HG02588 (cell line): ENCODE data around the gene GLS.
"Not testable (repeated sequence)": the region's sequence is repeated elsewhere in the genome, so short reads cannot be mapped to it uniquely, and the experiment has no call there.

Experiments
- ATAC-seq: cut with Tn5 transposase; IDR thresholded peaks from one replicate; pipeline ENCODE4 v1.9.1; 2021; ENCODE audit warnings: mild to moderate bottlenecking, moderate library complexity; ENCODE audit not compliant: unreplicated experiment

The GLS gene

DNA sequence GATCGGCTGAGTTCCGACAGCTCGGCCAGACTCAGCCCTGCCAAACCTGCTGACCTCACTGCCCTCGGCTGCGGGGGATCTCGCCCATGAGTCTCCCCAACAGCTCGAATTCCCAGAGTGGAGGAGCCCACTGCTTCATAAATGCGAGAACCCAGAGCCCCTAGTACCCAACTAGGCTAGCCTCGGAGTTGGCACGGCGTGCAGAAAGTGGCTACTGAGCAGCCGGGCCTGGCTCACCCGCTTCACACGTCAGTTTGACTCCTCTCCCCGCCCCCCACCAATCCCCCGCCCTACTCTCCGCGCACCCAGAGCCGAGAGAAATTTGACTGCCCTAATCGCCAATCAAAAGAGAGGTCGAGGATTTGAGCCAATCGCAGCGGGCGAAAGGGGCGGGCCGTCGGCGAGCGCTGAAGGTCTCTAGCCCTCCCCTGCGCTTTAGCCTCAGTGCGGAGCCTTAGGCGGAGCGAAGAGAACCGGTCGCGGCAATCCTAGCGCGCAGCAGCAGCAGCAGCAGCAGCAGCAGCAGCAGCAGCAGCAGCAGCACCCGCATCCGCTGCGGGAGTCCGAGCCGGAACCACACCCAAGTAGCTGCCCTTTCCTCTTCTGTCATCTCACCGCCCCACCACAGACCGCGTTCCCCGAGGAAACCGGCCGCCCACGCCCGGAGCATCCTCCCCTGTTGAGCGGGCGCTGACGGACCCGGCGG is at the start of gene GLS:
TSS of gene GLS (plus strand) at position 444 of the 706 bp plus-strand sequence. CDS start 264 bp downstream, outside the sequence.
- peak; percentile 65 for ATAC-seq

DNA sequence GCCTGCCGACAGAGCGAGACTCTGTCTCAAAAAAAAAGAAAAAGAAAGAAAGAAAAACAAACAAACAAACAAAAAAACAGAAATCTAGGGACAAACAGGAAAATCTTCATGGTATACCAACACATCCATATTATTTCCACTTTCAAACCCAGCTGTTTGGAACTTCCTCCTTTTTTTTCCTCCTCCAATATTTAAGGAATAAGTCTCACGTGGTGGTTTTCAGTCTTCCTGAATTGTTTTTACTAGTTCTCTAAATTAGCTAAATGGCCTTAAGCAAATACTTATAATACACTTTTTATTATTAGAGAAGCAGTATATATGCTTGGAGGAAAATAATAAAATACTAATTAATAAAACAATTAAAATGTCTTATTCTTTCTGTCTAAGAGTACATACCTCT is 48.7 kb upstream of the GLS start:
- ATAC-seq: no peak

DNA sequence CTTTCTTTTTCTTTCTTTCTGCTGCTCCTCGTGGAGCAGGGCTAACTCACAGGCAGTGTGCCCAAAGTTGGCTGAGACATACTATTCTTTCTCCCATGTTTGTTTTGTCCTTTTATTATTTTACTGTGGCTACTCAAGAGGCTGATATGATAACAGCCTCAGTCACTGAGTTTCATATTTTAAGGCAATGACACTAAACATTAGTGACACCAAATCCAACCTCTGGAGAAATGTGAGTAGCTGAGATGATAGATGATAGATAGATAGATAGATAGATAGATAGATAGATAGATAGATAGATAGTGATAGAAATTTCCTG is 45.8 kb upstream of the GLS start:
- ATAC-seq: no peak

DNA sequence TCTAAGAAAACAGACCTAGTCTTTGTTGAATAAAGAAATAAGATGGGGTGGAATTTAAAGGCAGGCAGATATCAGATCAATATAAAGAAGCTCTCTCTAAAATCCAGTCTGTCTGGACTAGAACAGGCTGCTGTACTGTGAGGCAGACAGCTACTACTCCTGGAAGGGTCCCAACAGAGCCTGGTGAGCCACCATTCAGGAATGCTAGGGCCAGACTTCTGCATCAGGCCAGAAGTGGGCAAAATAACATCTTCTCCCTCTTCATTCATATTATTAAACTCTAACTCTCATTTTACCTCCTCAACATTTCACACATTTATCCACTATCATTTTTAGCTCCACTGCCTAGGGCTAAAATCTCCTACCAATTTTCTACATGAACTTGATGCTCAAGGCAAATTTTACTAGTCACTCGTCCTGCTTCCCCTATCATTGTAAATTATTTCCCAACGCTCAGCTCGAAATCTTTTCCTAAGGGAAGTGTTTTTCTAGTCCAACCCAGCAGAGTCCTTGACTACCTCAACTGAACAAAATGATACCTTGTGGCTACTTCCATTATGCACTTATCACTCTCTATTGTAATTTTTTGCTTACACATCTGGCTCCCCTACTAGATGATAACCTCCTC is 45.2 kb upstream of the GLS start:
- no peak for ATAC-seq

DNA sequence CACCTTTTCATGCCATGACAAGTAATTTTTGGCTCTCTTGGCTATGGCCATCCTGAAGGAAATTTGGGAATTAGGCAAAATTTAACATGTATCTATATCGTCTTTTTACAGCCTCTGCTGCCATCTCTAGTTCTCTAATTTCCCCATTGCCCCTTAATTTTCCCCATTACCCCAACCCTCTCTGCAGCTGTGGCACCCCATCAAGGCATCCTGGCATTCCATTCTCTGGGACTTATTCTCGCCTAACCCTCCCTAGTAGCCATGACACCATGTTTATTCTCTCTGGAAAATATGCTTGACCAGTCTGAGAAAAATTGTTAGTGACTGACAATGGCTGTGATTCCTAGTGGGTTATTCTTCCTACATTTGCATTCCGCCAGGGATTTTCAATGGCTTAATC is 43.9 kb upstream of the GLS start:
- no peak for ATAC-seq

DNA sequence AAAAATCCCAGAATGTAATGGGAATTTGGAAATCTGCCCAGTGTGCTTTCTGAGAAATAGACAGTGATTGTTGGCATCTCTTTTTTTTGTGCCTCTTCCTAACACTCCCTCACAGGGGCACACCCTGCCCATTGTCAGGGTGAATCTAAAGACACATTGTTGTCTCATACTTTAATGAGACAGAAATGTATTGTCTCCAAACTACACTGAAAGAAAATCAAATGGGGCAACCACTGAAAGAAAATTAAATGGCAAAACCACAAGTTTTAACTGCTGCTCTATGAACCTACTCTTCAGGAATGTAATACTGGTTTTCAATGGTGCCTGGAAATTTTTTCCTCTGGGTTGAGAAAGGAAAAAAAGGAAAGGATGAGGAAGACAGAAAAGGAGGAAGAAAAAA is 43.2 kb upstream of the GLS start:
- ATAC-seq: no peak

DNA sequence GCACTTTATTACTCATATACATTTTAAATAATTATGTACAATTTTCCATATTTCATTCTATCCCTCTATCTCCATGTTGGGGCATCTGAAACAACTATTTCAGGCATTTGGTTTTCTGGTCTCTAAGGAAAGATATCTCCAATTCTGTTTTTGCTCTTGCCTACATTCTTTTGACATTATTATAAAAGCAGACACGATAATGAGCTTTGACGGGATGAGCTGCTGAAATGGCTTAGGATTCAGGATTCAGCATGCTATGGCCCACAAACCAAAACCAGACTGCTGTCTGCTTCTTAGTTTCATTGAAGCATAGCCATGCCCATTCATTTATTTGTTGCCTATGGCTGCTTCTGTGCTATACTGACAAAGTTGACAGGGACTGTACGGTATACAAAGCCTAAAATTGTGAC is 42.7 kb upstream of the GLS start:
- ATAC-seq: no peak

DNA sequence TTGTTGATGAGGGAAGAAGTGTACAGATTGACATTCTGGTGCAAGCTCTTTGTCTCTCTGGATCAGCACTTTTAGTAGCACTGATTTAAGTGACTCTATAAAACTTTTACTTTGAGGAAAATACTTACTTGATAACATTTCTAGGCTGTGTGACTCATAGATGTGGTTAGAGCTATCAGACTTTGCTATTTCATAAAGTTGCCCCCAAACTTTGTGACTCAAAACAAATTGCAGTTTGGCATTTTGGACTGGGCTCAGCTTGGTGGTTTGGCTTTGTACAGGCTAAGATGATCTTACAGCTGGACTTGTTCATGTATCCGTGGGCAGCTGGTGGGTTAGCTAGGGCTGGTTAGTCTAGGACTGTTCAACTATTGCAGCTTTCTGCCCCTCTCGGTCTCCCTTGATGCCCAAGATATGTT is 42.1 kb upstream of the GLS start:
- ATAC-seq: no peak

DNA sequence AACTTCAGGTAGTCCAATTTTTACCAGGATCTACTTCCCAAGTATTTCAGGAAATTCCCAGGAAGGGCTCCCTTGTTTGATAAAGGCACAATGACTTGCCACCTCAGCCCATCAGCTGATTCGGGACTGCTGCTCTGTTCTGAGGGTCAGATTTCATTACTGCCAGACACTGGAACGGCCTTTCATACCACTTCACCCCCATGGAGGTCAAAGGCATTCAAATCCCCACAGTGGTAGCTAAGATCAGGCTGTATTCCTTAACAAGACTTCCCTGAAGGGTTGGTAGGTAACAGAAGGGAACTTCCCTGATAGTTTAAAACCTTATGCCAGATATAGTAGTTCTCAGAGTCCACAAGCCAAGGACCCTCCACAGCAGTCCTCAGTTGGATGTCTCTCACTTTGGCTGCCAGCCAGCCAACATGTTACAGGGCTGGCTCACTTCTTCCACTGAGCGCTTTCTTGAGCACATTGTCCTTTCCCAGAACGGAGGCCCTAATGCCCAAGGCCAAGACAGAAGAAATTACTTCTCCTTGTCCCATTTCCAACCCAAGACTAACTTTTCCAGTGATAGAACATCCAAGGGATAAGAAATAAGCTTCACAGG is 40.0 kb upstream of the GLS start:
- no peak for ATAC-seq

DNA sequence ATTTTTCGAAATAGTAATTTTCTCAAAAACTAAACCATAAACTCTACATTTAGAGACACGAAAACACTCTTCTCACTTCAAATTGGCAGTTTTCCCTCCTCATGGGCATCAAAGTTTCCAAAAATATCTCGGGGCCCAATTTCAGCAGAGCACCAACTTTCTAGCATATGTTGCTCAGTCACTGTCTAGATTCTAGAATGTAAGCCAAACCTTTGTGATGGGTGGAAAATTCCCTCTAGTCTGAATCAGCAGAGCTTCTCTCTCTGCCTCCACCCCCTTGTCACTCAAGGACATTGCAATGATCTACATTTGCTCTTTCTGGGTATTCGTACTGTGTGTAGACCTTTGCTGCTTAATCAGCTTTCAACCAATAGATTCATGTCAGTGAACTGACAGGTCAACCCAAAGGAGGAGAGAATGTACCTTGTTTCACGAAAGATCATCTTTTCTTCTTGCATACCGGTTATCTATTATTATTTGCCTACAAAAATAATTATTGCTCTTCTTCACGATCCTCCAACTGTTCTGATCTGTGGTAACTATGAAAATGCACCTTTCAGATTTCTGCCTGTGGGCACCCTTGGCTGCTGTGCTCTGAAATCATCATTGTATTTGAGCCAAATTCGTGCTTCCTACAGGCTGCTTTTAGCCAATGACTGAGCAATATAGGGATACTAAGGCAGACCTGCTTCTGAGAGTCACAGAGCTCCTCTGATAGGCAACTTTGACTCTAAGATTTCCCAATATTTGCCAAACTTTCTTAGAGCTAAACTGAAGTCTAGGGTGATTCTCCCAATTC is 38.7 kb upstream of the GLS start:
- ATAC-seq: no peak

DNA sequence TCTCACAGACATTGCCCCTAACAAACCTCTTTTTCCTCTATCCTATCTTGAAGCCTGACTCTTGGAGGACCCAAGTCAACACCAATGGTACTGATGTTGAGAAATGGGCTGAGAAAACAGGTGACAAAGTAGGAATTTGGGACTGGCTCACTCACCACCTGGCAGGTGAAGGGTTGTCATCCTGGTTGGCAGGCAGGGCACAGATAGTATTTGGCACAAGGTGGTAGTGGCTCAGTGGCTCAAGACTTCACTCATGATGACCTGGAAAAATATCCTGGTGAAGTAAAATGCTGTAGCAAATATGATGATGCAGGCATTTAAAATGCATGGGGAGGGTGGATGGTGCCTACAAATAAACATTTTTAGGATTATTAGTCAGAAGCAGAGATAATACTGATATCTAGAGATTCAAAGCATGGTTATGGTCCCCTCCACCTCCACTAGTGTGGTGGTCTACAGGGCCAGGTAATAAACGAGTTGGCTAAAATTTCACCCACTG is 38.0 kb upstream of the GLS start:
- ATAC-seq: no peak

DNA sequence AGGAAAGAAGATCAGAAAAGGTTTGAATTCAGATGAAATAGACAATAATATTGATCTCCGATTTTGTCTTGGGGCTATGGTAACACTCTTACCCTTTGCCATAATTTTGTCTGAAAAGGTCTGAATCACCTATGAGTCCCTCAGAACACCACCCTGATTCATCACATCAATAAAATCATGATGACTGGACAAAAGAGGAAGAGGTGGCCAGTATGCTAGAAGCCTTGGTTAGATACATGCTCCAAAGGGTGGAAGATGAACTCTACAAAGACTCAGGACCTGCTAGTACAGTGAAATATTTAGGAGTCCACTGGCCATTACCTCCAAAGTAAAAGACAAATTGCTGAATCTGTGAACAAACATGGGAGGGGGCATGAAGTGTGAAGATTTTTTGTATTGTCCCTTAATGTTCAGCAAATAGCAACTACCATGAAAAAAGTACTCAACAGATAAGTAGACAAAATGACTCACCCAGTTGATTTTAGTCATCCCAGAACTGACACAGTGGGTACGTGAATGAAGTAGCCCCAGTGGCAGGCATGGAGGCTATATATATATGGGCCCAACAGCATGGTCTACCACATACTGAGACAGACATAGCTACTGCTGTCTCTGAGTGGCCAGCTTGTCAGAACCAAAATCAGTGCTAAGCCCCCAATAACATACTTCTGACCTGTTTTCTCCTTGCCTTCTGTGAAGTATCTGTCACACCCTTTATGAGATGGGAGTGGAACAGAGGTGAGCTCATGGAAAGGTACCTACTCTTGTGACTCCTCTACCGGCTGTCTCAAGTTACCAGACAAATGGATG is 36.5 kb upstream of the GLS start:
- ATAC-seq: peak; percentile 92

DNA sequence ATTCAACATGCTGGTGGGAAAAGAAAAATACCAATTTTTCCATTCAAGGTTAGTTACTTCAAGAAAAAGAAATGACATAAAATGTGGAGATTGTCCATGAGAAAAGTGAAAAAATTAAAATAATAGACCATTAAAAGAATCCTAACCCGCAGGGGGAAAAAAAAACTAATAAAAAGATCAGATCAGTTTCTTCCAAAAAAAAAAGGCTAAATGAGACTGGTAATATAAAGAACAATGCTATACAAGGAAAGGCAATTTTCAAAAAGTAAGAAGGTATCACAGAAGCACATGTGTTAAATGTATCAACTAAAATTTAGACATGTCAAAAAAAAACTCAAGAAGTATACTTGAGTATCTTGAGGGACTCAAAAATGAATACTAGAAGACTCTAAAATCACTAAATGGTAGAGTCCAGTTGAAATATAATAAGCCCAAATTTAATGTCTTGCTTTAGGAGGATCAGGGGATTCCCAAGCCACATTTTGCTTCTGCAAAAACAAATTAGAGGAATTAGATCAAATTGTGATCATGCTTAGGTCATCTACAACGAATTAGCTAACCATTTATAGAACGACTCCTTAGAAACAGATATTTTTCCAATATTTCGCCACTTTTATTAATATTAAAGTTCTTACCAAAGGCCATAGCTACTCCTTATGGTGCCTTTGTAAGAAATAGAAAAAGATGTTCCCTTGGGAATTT is 35.8 kb upstream of the GLS start:
- ATAC-seq: no peak

DNA sequence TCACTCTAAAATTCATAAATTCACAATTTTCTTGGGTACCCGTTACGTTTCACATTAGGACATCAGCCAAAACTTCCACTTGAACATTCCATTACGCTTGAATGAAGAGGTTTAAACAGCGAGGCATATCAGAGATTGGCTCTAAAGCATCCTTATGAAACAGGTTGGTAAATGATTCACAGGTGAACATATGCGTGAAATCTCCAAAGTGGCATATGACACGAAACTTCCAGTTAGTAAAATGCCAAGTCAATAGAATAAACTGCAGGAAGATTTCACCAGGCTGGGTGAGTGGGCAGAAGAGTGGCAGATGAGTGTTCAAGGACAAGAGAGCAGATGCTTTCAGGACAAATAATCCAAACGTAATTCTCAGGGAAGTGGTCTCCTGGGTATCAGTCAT is 33.9 kb upstream of the GLS start:
- no peak for ATAC-seq

DNA sequence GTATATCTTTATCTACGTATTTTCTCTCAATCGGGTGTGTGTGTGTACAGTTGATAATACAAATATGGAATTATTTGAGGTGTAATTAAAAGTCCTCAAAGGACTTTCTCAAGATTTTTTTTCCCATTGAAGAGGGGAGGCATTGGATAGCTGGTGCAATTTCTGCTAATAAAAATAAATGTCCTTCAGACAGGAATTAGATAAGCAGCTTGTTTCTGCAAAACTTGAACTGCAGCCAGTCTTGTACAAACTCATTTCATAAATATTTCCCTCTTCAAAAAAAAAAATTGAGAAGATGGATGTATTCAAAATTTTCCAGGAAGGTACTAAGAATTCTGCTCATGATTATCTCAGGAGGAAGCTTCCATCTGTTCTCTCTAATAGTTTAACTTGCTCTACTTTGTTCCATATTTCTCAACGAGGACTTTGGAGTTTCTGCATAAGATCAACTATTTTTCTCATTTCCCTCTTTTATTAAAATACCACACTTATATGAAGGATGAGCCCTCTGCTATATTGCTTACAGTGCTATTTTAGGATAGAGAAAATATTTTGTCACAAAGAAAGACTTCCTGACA is 33.0 kb upstream of the GLS start:
- ATAC-seq: no peak

DNA sequence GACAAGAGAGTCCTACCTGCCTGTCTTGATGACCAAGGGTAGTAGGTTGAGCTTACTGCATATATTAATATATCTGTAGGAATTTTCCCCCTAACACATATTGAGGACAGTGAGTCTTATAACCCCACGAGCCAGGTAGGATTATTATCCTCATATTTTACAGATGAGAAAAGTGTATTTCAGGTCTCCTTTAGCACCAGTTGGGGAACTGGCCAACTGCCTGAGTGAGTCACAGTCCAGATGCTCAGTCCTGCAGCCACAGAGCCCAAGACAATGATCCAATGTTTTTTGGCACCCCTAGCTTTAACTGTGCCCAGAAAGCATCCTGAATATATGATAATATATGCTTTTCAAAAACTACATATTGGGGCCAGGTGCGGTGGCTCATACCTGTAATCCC is 30.8 kb upstream of the GLS start:
- no peak for ATAC-seq

DNA sequence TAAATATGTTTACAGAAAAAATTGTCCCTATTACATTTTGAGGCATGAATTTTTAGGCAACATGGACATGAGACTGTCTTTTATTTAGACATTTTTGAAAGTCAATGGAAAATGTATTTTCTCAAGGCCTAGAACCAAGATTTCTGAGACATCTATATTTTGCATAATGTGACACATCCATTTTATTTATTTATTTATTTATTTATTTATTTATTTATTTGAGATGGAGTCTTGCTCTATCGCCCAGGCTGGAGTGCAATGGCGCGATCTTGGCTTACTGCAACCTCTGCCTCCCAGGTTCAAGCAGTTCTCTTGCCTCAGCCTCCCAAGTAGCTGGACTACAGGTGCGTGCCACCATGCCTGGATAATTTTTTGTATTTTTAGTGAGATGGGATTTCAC is 27.6 kb upstream of the GLS start:
- ATAC-seq: not testable (repeated sequence)

DNA sequence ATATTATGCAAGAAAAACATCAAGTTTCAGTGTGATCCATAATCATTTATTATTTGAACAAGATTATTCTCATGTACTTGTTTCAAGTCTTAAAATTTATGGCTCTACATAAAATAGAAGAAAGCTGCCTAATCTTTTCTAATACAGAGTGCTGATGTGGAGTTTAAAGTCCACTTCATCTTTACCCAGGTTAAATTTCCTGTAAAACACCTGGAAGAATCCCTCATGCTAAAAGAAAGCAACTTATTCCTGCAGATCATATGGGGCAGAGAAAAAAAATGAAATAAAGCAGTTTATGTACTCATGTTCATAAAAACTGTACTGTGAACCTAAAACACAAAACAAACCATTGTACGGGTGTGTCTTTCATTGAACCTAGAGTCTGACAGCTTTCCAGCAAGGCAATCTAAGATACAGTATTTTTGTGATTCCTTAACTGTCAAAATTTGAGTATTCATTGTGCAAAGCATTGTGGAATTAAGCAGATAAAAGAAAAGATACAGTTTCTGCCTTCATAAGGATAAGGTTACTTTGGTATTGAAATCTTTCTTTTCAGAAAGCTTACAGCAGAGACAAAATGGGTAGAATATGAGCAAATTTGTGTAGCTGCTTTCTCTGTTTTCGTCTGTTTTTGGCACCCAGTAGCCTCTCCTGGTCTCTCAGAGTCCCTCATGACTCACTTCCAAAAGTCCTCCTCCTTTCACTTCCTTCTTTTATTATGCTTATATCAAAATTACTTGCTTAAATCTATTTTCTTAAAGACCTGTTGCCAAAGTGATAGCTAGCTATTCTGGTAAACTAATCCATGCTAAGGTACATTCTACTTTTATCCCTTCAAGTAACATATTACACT is 26.9 kb upstream of the GLS start:
- no peak for ATAC-seq

DNA sequence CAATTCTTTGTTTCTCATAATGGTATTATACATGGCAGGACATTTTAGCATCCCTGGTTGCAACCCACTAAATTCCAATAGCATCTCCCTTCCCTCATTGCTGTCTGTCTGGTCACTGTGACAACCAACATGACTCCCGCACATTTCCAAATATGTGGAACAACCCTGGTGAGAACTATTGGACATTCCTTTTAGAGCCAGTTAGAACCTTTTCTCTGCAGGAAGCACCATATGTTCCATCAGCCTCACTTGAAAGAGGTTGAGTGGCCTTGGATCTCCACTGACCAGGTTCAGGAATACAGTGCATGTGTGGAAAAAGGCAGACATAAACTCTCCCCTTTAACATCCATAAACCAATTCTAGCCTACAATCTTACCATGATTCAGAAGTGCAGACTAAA is 25.9 kb upstream of the GLS start:
- no peak for ATAC-seq
